Stimulated activated CD8-positive, alpha-beta memory T cell treated with anti-CD3 and anti-CD28 coated beads, Interleukin-12 subunit alpha, Interleukin-12 subunit beta, amount 100 ng/mL, for 1 hour (primary cell): ENCODE data around the gene DDAH1.

ENCODE experiments used
- DNase-seq: peaks from one replicate; pipeline ENCODE4 v3.0.0-alpha.2; 2020; ENCODE audit warnings: low read depth

The DDAH1 gene

GRCh38 chr1:85393490-85393889 lies 71.5 kb downstream of the DDAH1 start:
- no peak for DNase-seq

GRCh38 chr1:85388416-85388815 lies 76.5 kb downstream of the DDAH1 start:
- no peak for DNase-seq

- DNase-seq = no peak
Measured at GRCh38 chr1:85387781-85388180, 77.2 kb downstream of the DDAH1 start.

GRCh38 chr1:85386068-85386722 lies 78.8 kb downstream of the DDAH1 start:
- DNase-seq = no peak

- DNase-seq = no peak
Measured at GRCh38 chr1:85379203-85380136, 85.5 kb downstream of the DDAH1 start.

- no peak for DNase-seq
Measured at GRCh38 chr1:85378534-85378933, 86.4 kb downstream of the DDAH1 start.

GRCh38 chr1:85376356-85376755 lies 88.6 kb downstream of the DDAH1 start:
- no peak for DNase-seq

GRCh38 chr1:85375493-85375892 lies 89.5 kb downstream of the DDAH1 start:
- DNase-seq = no peak

GRCh38 chr1:85374160-85374559 lies 90.8 kb downstream of the DDAH1 start:
- no peak for DNase-seq

GRCh38 chr1:85373378-85373708 lies 91.6 kb downstream of the DDAH1 start:
- DNase-seq = no peak

- DNase-seq = no peak
Measured at GRCh38 chr1:85372683-85373377, 92.1 kb downstream of the DDAH1 start.

GRCh38 chr1:85371021-85371420 lies 93.9 kb downstream of the DDAH1 start:
- no peak for DNase-seq

- DNase-seq = no peak
Measured at GRCh38 chr1:85368073-85368770, 96.7 kb downstream of the DDAH1 start.

GRCh38 chr1:85366391-85367170 lies 98.4 kb downstream of the DDAH1 start:
- no peak for DNase-seq

- DNase-seq = no peak
Measured at GRCh38 chr1:85365851-85366250, 99.1 kb downstream of the DDAH1 start.

GRCh38 chr1:85363521-85363920 lies 101.4 kb downstream of the DDAH1 start:
- DNase-seq = no peak

- no peak for DNase-seq
Measured at GRCh38 chr1:85363092-85363491, 101.9 kb downstream of the DDAH1 start.

GRCh38 chr1:85361606-85362296 lies 103.2 kb downstream of the DDAH1 start:
- DNase-seq = no peak

- DNase-seq = no peak
Measured at GRCh38 chr1:85360730-85361493, 104.0 kb downstream of the DDAH1 start.
